Left lung (tissue), 10 donors: ENCODE results near the gene AKAP8. TPM values are rescaled to one million over a fixed set of nuclear protein-coding genes. Genes with fewer than 3 reads are reported as not detected.
"Not testable (repeated sequence)": the region's sequence is repeated elsewhere in the genome, so short reads cannot be mapped to it uniquely, and the experiment has no call there.

ENCODE experiments used
- ATAC-seq: fragments of 200-7000 bp; cut with Tn5 transposase; one replicate; pipeline ENCODE4 v1.9.1; 2020; ENCODE audit warnings: moderate library complexity
- DNase-seq, 4 donors: peaks; one replicate each; pipeline ENCODE4 v3.0.0-alpha.2; 2013 to 2020
- H3K27ac ChIP-seq, 2 donors: fragments of 200-600 bp; sonication (generic) in 1 of 2; one replicate each; pipeline versions ENCODE4 v1.5.0 to v1.8.0; 2020 to 2021
- H3K27me3 ChIP-seq, 2 donors: fragments of 200-600 bp; sonication (generic) in 1 of 2; one replicate each; pipeline versions ENCODE4 v1.5.0 to v1.8.0; 2020 to 2021
- H3K36me3 ChIP-seq, 2 donors: fragments of 200-600 bp; sonication (generic) in 1 of 2; one replicate each; pipeline versions ENCODE4 v1.5.0 to v1.8.0; 2020 to 2021
- H3K4me1 ChIP-seq, 2 donors: fragments of 200-600 bp; one replicate each; pipeline ENCODE4 v1.8.0; 2021
- H3K4me3 ChIP-seq, 2 donors: fragments of 200-600 bp; sonication (generic) in 1 of 2; one replicate each; pipeline versions ENCODE4 v1.5.0 to v1.8.0; 2020 to 2021; ENCODE audit warnings: mild to moderate bottlenecking in 1 of 2
- H3K9me3 ChIP-seq, 2 donors: fragments of 200-600 bp; sonication (generic) in 1 of 2; one replicate each; pipeline versions ENCODE4 v1.5.0 to v1.8.0; 2020 to 2021
- intact Hi-C, 2 donors: fragments of 100-400 bp; cut with DNase I; formaldehyde crosslinking; loops; one replicate each; pipeline versions ENCODE4 v1.11.2 to v1.14.2; 2022
- polyA plus RNA-seq, 6 donors: library from polyadenylated mRNA; unstranded; fragments of 120-200 nt; gene quantifications; one replicate each; pipeline ENCODE4 v1.2.1, GENCODE V29; 2013; ENCODE audit not compliant: insufficient read length in 6 of 6
- total RNA-seq, 2 donors: library from RNA; stranded (reverse); fragmentation: NEBNext Ultra II Directional; extraction: Animal tissue kit (Norgen Biotek cat#: 25700); gene quantifications; one replicate each; pipeline ENCODE4 v1.2.1, GENCODE V29; 2021
- TF ChIP-seq, protein P1 (sequence below), 2 donors: fragments of 200-600 bp; sonication (generic) in 1 of 2; IDR thresholded peaks; one replicate each; pipeline versions ENCODE4 v1.5.0 to v1.8.0; 2021; ENCODE audit warnings: antibody characterized with exemption in 2 of 2
- donor health status: DM: no; HTN: yes; CAD: no.
- donor health status: DM: no; HTN: no; CAD: no.

AKAP8 gene
- total and polyA plus RNA-seq, 8 donors = 19.5 to 36.8 (median 31.4) TPM

DNA sequence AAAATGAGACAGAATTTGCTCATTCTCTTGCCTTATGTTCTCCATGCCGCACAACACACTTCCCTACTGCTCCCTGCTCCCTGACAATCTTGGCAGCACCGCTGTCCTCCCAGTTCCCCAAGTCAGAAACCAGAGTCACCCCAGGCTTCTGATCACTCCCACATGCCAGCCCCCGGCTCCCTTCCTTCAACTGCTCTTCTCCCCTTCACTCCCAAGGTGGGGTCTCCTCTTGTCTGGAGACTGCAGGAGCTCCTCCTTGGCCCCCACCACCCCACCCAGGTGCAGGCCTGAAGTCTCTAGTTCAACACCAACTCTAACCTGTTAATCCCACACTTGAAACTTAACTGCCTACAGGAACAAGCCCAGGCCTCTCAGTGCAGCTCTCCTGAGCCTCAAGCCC is 16.8 kb upstream of the AKAP8 start:
- Histone ChIP-seq H3K4me3 (no peak overlapping the region), H3K27ac (no peak overlapping the region), H3K9me3 (no peaks in the 10 kb centered on the region), H3K27me3 (no peaks in the 10 kb centered on the region), H3K4me1 (no peaks in the 10 kb centered on the region), H3K36me3 (peaks cover 0 to 92% of the 10 kb centered on the region in 2 donors)
- intact Hi-C loops = no loop called here
- TF ChIP-seq, protein P1, sequence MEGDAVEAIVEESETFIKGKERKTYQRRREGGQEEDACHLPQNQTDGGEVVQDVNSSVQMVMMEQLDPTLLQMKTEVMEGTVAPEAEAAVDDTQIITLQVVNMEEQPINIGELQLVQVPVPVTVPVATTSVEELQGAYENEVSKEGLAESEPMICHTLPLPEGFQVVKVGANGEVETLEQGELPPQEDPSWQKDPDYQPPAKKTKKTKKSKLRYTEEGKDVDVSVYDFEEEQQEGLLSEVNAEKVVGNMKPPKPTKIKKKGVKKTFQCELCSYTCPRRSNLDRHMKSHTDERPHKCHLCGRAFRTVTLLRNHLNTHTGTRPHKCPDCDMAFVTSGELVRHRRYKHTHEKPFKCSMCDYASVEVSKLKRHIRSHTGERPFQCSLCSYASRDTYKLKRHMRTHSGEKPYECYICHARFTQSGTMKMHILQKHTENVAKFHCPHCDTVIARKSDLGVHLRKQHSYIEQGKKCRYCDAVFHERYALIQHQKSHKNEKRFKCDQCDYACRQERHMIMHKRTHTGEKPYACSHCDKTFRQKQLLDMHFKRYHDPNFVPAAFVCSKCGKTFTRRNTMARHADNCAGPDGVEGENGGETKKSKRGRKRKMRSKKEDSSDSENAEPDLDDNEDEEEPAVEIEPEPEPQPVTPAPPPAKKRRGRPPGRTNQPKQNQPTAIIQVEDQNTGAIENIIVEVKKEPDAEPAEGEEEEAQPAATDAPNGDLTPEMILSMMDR (IDR thresholded peaks at IDR 0.05) = no peak
- DNase-seq (no peak), ATAC-seq (no peak)

DNA sequence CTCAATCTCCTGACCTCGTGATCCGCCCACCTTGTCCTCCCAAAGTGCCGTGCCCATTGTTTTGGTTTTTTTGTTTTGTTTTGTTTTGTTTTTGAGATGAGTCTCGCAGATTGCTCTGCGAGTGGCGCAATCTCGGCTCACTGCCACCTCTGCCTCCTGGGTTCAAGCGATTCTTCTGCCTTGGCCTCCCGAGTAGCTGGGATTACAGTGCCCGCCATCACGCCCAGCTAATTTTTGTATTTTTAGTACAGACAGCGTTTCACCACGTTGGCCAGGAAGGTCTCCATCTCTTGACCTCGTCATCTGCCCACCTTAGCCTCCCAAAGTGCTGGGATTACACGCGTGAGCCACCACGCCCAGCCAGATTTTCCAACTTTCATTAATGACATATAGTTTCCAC is 15.7 kb upstream of the AKAP8 start:
- not testable (repeated sequence) for ATAC-seq, H3K9me3 ChIP-seq

DNA sequence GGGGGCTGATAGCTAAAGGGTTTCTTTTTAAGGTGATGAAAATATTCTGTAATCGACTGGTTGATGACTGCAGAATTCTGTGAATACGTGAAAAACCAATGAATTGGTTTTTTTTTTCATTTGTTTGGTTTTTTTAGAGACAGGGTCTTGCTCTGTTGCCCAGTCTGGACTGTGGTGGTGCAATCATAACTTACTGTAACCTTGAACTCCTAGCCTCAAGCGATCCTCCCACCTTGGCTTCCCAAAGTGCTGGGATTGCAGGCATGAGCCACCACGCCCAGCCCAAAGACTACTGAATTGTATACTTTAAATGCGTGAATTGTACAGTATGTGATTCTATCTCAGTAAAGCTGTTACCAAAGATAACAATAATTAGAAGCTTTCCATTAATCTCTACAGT is 14.8 kb upstream of the AKAP8 start:
- no peak overlapping the region for H3K27ac ChIP-seq
- H3K9me3 ChIP-seq = no peaks in the 10 kb centered on the region
- DNase-seq (no peak), ATAC-seq (no peak)
- H3K4me1 ChIP-seq = no peaks in the 10 kb centered on the region
- H3K27me3 ChIP-seq = no peaks in the 10 kb centered on the region
- H3K36me3 ChIP-seq = peaks cover 0 to 86% of the 10 kb centered on the region in 2 donors
- TF ChIP-seq, protein P1 (IDR thresholded peaks at IDR 0.05) = no peak
- intact Hi-C loops = no loop called here
- H3K4me3 ChIP-seq = no peak overlapping the region

More for the DNA sequence above, 15.7 kb upstream of the AKAP8 start:
- H3K4me3 ChIP-seq, DNase-seq, intact Hi-C loops, H3K27ac ChIP-seq, H3K27me3 ChIP-seq, H3K4me1 ChIP-seq: not testable (repeated sequence)
- H3K36me3 ChIP-seq = peaks cover 0 to 88% of the 10 kb centered on the region in 2 donors

DNA sequence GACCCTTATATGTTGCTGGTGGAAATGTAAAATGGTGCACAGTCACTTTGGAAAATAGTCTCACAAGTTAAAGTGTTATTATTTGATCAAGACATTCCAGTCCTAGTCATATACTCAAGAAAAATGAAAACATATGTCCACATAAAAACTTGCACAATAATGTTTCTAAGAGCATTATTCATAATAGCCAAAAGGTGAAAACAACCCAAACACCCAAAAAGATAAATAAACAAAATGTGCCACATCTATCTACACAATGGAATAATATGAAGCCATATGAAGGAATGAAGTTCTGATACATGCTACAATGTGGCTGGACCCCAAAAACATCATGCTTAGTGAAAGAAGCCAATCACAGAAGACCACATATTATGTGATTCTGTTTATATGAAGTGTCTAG is 14.4 kb upstream of the AKAP8 start:
- H3K4me3 ChIP-seq = no peak overlapping the region
- no peaks in the 10 kb centered on the region for H3K4me1 ChIP-seq
- peaks cover 0 to 82% of the 10 kb centered on the region in 2 donors for H3K36me3 ChIP-seq
- intact Hi-C loops = no loop called here
- H3K9me3 ChIP-seq = no peaks in the 10 kb centered on the region
- DNase-seq (no peak), ATAC-seq (no peak)
- H3K27ac ChIP-seq = no peak overlapping the region
- TF ChIP-seq, protein P1 (IDR thresholded peaks at IDR 0.05) = no peak
- H3K27me3 ChIP-seq = no peaks in the 10 kb centered on the region

DNA sequence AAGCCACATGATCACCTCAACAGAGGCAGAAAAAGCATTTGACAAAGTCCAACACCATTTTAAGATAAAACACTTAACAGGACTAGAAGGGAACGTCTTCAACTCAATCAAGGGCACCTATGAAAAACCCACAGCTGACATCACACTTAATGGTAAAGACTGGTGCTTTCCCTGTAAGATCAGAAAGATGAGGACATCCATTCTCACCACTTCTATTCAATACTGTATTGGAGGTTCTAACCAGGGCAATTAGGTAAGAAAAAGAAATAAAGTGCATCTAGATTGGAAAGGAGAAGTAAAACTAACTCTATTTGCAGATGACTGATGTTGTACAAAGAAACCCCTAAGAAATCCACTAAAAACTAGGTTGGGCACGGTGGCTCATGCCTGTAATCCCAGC is 11.2 kb upstream of the AKAP8 start:
- intact Hi-C loops = no loop called here
- Histone ChIP-seq H3K4me3 (no peak overlapping the region), H3K27ac (no peak overlapping the region), H3K4me1 (no peaks in the 10 kb centered on the region), H3K36me3 (peaks cover 0 to 70% of the 10 kb centered on the region in 2 donors), H3K9me3 (no peaks in the 10 kb centered on the region), H3K27me3 (no peaks in the 10 kb centered on the region)
- ATAC-seq (no peak), DNase-seq (no peak)
- TF ChIP-seq, protein P1 (IDR thresholded peaks at IDR 0.05) = no peak

DNA sequence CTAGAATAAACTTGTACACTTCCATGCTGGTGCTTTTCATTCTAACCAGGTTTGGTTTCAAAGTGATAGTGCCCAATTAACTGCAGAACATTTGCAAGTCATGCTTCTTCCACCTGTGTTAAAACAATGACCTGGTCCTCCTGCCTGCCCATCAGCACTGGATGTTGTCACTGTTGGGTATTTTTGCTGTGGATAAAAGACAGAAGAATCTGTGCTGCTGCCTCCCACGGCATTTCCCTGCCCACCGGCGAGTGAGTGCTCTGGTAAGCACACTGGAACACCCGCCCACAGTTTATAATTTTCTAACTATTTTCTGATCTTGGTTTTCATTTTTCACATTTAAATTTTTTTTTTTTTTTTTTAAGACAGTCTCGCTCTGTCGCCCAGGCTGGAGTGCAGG is 2.3 kb upstream of the AKAP8 start:
- Histone ChIP-seq H3K9me3 (no peaks in the 10 kb centered on the region), H3K4me3 (no peak overlapping the region), H3K36me3 (peaks cover 0 to 13% of the 10 kb centered on the region in 2 donors), H3K27ac (no peak overlapping the region), H3K27me3 (no peaks in the 10 kb centered on the region), H3K4me1 (peaks cover 3 to 22% of the 10 kb centered on the region in 2 donors)
- intact Hi-C loops = no loop called here
- ATAC-seq (no peak), DNase-seq (no peak)
- TF ChIP-seq, protein P1 (IDR thresholded peaks at IDR 0.05) = no peak
